NCI-H146 treated with DMSO at 0.1 percent for 48 hours (cell line): Measurements from ENCODE around the gene PPP1R3F.

Source experiments
- DNase-seq: peaks from one replicate; lab custom pipeline; 2025; ENCODE audit not compliant: unreplicated experiment; lab: John Stamatoyannopoulos, UW

The PPP1R3F gene

DNA sequence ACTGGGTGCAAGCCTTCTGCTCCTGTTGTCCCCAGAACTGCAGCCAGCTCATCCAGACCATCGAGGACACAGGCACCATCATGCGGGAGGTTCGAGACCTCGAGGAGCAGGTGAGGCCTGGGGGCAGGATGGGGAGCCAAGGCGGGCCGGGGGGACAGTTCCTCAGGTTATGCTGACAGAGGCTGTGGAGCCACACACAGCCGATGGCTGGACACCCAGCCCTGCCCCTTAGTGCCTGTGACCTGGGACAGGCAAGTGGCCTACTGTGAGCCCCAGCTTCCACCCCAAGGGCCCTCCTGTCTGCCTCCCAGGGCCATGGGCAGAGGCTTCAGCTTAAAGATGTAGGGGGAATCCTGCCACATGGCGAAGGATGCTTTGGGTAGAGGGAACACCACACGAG, 20.0 kb upstream of the PPP1R3F start:
- DNase-seq = no peak

- no peak for DNase-seq
Observed at GRCh38 chrX:49250066-49250465, 19.5 kb upstream of the PPP1R3F start.

DNA sequence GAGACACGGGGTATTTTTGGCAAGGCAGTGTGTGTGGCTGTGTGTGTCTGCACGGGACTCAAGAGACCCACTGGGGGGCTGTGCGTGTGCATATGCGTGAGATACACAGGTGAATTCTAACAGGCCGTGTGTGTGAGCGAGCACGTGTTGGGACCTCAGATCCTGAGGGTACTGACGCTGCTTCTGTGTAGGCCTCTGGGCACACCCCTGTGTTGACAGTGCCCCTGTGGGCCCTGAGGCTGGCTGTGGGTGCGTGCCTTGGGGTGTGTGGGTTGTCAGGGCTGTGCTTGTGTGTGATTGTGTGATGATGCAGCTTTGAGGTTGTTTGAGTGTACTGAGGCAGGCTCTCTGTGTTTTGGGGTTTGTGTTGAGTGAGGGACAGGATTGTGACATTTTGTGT, 19.0 kb upstream of the PPP1R3F start:
- DNase-seq = no peak

DNA sequence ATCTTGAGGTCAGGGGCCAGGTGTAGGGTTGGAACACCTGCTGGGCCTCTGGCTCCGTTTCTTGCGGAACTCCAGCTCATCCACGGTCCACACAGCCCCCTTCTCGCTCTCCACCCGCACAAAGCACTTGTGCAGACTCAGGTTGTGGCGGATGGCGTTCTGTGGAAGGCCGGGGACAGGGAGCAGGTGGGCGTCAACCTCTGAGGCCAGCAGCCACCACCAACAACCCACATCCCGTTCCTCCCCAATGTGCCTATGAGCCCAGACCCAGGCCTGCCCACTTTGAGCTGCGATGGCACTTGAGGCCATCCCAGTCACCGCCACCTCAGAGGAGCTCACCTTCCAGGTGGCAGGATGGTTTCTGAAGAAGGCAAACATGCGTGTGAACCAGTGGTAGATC, 18.3 kb upstream of the PPP1R3F start:
- no peak for DNase-seq

- DNase-seq = no peak
Observed at GRCh38 chrX:49254639-49255038, 15.0 kb upstream of the PPP1R3F start.

GRCh38 chrX:49256268-49256995, 13.2 kb upstream of the PPP1R3F start:
- DNase-seq = no peak

DNA sequence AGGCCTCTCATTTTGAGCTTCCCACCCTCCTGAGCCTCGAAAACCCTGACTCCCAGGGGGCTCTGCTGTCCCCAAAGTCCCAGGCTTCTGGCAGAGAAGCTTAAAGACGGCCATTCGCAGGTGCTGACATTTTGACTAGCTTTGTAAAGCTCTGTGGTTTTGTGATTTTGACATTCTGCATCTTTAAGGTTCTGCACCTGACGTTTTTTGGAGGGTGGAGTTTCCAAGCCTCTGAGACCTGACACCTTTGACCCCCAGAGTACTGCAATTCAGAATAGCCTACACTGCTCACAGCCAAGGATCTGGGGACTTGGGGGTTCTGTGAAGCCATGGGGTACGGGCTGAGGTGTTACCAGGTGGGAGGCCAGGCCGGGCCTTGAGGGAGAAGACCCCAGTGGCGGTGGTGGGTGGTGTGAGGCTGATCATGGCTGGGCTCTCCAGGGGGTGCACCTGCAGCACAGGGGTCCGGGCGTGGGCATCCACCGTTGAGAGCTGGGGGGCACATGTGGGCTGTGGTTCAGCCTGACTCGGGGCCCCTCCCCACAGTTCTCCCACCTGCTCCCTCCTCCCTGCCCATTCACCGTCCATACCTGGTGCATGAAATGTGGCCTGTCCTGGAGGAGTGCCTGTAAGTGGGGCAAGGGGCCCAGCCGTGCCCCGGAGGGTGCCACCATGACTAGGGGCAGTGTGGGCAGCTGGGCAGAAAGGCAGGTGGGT, 12.4 kb upstream of the PPP1R3F start:
- DNase-seq = no peak

DNA sequence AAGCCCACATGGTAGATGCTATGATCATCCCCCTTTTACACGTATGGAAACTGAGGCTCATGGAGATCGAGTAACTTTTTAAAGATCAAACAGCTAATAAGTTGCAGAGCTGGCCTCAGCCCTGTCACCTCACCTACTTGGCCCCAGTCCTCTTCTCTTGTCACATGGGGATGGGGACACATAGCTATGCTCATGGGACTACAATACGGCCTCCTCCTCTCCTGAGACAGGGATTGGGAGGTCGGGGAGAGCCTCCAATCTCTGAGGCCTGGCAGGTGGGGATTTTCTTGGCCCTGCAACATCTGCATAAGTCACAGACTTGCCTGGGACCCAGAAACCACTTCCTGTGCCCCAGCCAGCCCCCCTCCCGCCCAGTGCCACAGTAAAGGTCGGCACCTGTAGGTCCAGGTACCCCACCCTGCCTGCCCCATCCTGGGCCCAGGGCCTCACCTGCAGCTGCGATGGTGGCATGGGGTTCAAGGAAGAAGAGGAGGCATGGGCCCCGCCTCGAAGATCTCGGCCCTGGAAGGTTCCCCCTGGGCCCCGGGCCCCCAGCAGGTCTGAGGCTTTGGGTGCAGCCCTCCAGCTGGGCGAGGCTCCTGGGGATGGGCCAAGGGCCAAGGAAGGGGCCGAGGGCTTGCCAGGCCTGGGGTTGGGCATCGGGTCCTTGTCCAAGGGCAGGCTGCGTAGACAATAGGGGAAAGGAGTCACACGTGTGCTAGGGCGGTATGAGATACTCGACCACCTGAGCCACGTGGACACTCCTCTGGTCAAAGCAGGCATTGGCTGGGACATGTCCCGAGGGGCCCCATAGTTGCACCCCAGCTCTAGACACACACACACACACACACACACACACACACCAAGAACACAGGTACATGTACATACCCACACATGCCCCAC, 11.5 kb upstream of the PPP1R3F start:
- no peak for DNase-seq

DNA sequence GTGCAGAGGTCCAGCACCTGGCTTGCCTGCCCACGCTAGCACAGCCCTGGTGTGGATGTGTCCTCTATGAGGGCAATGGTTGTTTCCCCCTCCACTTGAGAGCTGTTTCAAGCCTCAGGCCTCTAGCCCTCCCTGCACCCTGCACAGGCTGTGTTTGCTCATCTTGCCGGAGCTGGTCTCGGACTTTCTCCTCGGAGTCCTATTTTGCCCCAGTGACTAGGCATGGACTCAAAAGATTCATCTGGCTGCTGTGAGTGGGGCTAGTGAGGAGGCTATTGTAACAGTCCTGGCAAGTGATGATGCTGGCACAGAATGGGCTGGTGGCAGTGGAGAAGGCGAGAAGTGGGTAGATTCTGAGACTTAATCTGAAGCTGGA, 10.9 kb upstream of the PPP1R3F start:
- no peak for DNase-seq

DNA sequence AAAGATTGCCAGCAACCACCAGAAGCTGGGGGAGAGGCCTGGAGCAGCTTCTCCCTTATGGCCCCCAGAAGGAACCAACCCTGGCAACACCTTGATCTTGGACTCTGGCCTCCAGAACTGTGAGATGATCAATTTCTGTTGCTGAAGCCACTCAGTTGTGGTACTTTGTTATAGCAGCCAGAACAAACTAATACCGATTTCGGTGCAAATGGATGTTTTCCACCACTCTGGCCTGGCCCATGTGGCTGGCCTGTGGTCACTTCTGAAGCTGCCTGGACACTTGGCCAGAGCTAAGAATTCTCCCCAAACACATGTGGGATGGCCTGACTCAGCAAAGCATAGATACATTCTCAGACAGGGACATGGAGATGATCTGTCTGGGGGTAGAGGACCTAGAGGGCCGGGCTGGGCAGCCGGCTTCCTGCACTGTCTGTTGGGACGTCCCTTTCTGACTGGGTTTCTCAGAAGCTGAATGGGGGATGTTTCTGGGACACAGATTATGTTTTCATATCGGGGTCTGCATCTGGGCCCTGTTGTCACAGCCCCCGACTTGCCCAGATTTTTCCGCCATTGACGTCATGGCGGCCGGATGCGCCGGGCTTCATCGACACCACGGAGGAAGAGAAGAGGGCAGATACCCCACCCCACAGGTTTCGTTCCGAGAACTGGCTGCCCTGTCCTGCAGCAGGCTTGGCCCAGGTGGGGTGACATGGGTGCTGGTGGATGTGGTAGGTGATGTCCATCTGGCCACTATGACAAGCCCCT, 9.2 kb upstream of the PPP1R3F start:
- DNase-seq = no peak

DNA sequence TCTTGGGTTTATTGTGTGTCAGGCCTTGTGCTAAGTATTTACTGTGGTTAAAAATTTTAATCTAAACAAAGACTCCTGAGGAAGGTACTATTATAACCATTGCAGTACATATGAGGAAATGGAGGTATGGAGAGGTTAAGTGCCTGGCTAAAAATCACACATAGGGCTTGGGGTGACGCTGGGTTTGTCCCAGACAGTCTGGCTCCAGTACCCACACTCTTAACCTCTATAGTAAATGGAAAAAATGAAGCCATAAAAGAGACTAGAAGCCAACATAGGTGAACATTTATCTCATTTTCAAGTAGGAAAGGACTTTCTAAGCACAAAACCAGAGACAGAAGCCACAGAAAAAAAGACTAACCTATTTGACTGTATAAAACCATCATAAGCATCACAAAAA, 7.0 kb upstream of the PPP1R3F start:
- no peak for DNase-seq

- DNase-seq = no peak
Observed at GRCh38 chrX:49263631-49264030, 6.0 kb upstream of the PPP1R3F start.

- DNase-seq = no peak
Observed at GRCh38 chrX:49264460-49264859, 5.1 kb upstream of the PPP1R3F start, which contains the start of gene FOXP3. FOXP3 (minus strand) TSS chrX:49264710; CDS start chrX:49258505, 6,205 bp downstream.

DNA sequence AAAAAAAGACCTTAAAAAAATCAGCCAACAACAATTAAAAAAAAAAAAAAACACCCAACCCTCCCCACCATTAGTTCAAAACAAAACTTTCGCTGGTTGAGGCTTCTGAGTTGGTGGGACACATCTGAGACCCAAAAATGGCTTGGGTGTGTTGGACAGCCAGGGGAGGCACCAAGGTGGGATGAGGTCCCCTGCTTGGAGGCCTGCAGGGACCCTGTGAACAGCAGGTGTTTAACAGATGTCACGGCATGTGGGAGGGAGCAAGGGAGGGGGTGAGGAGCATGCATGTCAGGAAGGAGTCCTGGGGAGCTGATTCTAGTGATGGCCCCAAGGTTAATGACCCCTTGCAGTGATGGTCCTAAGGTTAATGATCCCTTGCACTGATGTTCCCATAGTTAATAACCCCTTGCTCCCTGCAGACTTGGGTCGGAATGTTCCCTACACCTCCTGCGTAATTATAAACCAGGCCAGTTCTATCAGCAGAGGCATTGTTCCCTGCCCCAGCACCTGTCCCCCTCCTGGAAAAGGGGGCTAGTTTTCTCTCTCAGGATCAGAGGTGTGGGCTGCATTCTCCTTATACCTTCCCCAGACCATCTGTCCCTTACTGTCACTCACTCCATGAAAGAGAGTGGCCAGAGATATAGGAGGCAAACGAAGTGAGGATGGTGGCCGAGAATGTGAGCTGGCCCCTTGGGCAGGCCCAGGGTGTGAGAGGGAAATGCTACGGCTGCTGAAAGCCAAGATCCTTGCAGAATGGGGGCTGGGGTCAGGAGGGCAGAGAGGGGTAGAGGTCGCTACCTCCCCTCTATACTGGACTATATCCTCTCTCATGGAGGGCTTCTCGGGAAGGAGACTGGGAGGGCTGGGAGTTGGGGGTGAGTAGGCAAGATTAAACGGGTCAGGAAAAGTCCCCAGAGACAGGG, 2.8 kb upstream of the PPP1R3F start:
- DNase-seq = peak; percentile 2

DNA sequence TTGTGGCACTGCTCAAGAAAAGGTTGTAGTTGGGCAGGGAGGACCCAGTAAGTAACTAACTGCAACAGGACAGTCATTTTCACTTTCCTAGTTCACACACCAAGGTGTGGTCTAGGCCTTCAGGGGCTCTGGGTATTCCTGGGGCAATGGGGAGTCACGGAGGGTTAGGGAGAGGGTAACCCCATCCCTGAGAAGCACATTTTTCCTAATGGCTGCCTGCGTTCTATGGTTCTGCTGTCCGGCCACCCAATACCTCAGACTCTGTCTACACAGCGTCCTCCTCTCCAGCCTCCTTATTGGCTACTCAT, 937 bp upstream of the PPP1R3F start:
- DNase-seq = no peak

GRCh38 chrX:49269010-49269766, 405 bp upstream of the PPP1R3F start:
- DNase-seq = peak; percentile 96

DNA sequence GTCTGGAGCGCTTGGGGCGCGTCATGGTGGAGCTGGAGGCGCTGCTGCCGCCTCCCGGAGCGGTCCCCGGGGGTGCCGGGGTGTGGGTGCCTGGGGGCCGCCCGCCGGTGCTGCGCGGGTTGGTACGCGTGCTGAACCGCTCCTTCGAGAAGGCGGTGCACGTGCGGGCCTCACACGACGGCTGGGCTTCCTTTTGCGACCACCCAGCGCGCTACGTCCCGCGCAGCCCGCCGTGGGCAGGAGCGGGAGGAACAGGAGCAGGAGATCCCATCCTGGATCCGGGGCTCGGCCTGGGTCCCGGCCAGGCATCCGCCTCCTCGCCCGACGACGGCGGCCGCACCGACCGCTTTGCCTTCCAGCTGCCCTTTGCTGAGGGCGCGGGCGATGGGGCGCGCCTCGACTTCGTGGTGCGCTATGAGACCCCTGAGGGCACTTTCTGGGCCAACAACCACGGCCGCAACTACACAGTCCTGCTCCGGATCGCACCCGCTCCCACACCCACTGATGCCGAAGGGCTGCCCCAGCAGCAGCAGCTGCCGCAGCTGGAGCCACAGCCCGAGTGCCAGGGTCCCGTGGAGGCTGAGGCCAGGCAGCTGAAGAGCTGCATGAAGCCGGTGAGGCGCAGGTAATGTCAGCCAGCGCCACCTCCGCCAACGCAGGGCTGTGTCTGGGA, 792 bp downstream of the PPP1R3F start:
- no peak for DNase-seq

- DNase-seq = no peak
Observed at GRCh38 chrX:49271341-49271740, 1.7 kb downstream of the PPP1R3F start.

DNA sequence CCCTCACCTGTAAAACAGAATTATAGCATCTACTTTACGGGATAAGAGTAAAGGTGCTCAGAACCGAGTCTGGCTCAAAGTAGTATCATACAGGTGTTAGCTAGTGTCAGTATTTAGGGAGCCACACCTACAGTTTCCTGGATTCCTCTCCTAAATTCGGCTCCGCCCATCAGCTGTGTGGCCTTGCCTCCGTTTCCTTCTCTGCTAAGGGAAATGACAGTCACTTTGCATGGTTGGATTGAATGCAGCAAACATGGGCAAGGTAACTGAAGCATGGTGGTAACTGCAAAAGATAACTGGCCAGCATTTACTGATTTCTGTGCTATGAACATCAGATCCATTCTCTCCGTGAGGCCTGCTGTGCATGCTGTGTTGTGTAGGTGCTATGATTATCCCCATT, 2.8 kb downstream of the PPP1R3F start:
- no peak for DNase-seq
